Muscle of back (tissue), 13 donors: ENCODE measurements around the gene PERCC1. TPM values are rescaled to one million over a fixed set of nuclear protein-coding genes. Genes with fewer than 3 reads are reported as not detected.

Experiments used
- DNase-seq, 3 donors: peaks; one replicate each; pipeline versions ENCODE4 v3.0.0 to v3.0.0-alpha.2; 2013
- long read RNA-seq, 9 donors: transcript quantifications; one replicate each; lab custom pipeline, GENCODE V29; 2026
- polyA plus RNA-seq, 10 donors: library from polyadenylated mRNA; unstranded; fragments of 120-200 nt; gene quantifications; one replicate each; pipeline ENCODE4 v1.2.1, GENCODE V29; 2013; ENCODE audit not compliant: insufficient read length in 10 of 10

Gene PERCC1
- under 1 TPM in 3 of 10 donors, not detected in 7; 0.18 to 0.29 (median 0.19) TPM for polyA plus RNA-seq
- long read RNA-seq, donor 1 = 0 reads
- long read RNA-seq, donor 2 = 0 reads
- long read RNA-seq, donor 3 = 0 reads
- long read RNA-seq, donor 4 = 0 reads
- long read RNA-seq, donor 5 = 0 reads
- long read RNA-seq, donor 6 = 0 reads
- long read RNA-seq, donor 7 = 0 reads
- long read RNA-seq, donor 8 = 0 reads
- long read RNA-seq, donor 9 = 0 reads

DNA sequence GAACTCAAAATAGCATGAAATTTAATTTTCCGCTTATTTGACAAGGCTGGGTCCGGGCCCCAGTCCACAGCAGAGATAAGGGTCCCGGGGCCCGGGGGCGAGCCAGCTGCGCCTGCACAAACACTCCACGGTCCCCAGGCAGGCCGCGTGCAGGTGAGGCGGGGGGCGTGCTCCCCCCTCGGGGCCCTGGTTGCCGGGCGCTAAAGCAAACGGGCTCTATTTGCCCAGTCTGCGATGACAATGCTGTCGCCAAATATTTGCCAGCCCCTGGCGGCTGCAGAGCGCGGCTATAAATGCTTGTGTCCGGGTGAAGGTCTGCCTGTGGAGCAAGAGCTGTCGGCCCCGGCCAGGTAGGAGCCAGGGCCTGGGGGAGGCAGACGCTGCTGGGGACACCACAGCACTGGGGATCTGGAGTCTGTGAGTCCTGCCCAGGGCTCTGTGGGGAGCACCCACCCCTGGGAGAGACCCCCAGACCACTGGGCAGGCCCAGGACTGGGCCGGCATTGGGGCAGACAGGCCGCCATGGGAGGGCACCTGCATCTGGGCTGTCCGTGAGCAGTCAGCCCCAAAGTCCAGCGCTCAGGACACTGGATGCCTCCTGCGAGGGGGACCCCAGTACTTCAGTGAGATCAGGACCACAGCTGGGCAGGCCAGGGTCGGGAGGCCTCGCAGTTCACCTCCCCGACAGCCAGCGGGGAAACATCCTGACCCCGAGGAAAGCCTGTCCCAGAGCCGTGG, at the start of gene PERCC1:
TSS of gene PERCC1 (plus strand) at position 320 of the 738 bp plus-strand sequence. CDS start 1,516 bp downstream, outside the sequence.
- peak in 1 of 3 donors; percentile 48 for DNase-seq

GRCh38 chr16:1381612-1382406, 49.1 kb upstream of the PERCC1 start:
- DNase-seq = no peak

- DNase-seq = no peak
Measured at GRCh38 chr16:1383556-1383955, 47.3 kb upstream of the PERCC1 start.

DNA sequence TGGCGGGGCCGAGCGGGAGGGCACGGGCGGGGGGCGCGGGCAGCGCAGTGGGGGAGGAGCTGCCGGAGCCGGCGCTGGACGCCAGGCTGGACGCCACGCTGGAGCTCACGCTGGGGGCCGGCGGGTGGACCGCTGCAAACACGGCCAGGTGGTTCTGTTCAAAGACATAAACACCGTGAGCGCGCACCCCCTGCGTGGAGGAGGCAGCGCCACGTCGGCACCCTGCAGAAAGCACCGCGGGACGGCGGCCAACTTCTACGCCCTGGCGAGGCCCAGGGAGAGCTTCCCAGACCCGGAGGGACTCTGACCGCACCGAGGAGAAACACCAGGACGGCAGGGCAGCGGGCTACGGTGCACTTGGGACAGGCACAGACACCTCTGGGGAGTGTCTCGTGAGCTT, 45.6 kb upstream of the PERCC1 start:
- no peak for DNase-seq

GRCh38 chr16:1387331-1387730, 43.5 kb upstream of the PERCC1 start:
- no peak for DNase-seq

DNA sequence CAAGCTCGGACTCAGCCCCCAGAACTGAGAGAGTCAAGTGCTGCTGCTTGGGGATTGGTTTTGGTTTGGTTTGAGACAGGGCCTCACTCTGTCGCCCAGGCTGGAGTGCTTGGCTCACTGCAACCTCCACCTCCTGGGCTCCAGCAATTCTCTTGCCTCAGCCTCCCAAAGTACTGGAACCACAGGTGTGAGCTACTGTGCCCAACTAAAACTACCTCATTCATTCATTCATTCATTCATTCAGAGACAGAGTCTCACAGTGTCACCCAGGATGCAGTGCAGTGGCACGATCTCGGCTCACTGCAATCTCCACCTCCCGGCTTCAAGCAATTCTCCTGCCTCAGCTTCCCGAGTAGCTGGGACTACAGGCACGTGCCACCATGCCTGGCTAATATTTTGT, 41.1 kb upstream of the PERCC1 start:
- DNase-seq = no peak

DNA sequence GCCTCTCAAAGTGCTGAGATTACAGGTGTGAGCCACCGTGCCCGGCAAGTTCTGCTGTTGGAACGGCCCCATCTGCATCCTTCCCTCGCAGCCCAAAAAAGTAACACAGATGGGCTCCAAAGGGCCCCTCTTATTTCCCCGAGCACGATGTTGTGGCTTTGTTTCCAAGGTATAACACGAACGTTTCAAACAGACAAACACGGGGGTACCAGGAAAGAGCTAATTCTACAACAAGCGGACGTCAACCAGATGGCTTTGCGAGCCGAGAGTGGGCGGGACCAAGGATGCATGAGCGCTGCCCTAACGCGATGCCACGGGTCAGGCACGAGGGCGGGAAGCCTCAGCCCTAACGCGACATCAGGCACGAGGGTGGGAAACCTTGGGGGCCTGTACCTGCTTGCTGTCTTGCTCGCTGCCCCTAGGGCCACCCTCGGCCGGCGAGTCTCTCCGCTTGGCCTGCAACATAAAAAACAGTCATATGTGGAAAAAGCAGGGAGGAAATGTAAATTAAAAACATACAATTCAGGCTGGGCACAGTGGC, 40.6 kb upstream of the PERCC1 start:
- no peak for DNase-seq

- no peak for DNase-seq
Measured at GRCh38 chr16:1392826-1393225, 38.1 kb upstream of the PERCC1 start.

- no peak for DNase-seq
Measured at GRCh38 chr16:1393613-1394176, 37.2 kb upstream of the PERCC1 start.

- DNase-seq = no peak
Measured at GRCh38 chr16:1394367-1394951, 36.4 kb upstream of the PERCC1 start.

DNA sequence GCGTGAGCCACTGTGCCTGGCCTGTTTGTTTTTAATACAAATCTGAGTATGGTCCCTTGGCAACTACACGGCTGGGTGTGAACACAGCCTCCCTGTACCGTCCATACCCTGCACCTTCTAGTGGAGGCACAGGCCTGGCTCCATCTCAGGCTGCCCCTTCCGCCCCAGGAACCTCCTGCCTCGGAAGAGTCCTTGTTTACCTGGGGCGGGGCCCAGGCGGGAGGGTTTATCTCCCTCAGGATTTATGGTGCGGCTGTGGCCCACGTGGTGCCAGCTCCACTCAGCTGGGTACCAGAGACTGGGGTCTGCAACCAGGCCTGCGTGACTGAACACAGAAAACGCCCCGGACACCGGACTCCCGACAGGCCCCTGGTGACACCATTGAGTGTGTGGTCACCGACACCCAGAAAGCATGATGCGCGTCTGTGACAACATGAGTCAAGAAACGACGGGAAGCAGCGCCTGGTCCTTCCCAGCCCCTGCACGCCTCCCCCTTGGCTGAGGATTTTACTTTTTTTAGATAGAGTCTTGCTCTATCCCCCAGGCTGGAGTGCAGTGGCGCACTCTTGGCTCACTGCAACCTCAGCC, 35.3 kb upstream of the PERCC1 start:
- DNase-seq = no peak

GRCh38 chr16:1397779-1398178, 33.1 kb upstream of the PERCC1 start:
- DNase-seq = no peak

GRCh38 chr16:1398351-1398750, 32.5 kb upstream of the PERCC1 start:
- no peak for DNase-seq

DNA sequence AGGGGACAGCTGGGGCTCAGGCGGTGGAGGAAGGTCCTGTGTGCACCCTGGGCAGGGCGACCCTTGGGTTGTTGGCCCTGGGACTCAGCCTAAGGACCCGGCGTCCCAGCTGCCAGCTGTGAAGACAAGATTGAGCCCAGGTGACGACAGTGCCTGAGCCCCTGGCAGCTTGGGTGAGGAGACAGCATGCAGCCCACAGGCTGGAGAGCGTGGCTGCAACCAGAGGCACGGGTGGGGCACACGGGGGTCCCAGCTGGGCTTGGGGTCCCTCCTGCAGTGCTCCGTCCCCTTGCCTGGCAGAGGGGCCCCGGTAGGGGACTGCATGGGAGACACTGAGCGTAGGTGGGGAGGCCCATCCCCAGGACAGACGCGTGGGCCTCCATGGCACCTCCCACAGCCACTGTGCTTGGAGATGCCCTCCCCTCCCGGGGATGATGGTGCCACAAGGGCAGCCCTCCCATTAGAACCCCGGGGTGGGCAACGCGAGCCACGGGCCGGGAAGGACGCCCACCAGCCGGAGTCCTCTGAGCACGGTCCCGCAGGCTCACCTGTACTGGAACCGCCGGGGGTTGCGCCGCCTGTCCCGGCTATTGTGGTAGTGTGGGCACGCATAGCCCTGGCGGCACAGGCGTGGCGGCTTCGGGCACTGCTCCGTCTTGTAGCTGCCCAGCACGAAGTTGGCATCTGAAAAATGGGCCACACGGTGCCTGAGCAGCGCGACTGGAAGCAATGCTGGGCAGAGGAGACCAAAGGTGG, 31.9 kb upstream of the PERCC1 start:
- no peak for DNase-seq

DNA sequence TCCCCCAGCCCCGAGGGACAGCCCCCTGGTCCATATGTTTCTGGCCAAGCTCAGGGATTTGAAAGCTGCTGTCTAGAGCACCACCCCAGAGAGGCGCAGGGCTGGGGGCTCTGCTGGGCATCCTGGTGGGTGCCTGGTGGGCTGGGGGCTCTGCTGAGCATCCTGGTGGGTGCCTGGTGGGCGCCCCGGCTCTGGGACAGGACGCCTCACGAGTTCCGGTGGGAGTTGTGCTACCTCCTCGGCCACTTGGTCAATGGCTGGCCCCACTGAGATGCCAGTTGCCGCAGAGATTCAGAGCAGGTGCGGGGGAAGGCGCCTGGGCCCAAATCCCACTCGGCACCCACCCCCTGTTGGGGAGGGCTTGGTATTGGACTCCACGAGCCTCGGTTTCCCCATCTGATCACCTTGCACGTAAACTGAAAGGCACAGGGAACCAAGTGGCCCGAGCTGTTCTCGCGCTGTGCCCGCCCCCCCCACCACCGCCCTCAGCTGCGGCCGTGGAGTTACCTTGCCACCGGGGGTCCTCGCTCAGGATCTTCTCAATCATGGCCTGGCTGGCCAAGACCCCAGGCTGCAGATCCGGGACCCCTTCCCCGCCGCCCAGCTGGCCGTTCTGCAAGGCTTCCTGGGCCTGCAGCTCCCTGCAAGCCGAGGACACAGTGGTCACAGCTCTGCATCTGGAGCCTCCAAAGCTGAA, 29.7 kb upstream of the PERCC1 start:
- no peak for DNase-seq

DNA sequence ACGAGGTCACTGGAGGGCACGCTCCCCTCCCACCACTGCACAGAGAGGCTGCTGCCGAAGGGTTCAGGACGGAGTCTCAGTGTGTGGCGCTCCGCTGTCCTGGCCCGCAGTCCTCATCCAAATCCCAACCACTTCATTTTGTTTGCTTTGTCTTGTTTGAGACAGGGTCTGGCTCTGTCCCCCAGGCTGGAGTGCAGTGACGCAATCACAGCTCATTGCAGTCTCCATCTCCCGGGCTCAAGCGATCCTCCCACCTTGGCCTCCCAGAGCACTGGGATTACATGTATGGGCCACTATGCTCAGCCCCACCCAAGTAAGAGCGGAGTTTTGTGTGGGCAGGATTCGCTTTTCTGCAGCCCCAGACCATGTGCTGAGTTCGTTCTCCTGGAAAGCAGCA, 29.1 kb upstream of the PERCC1 start:
- no peak for DNase-seq

DNA sequence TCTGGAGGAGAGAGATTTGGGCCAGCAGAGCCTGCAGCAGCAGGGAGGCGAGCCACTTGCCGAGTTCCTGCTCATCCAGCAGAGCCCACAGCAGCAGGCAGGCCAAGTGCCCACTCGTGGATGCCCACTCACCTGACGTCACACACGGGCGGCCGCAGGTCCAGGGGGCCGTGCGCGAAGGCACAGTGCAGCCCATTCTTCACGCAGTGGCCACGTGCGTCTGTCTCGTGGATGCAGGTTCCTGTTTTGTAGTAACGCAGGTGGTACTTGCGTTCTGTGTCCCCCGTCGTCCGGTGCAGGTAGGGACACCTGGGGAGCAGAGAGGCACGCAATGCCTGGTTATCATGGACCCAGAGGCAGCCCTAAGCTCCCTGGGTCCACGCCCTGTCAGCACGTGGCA, 27.8 kb upstream of the PERCC1 start:
- no peak for DNase-seq

DNA sequence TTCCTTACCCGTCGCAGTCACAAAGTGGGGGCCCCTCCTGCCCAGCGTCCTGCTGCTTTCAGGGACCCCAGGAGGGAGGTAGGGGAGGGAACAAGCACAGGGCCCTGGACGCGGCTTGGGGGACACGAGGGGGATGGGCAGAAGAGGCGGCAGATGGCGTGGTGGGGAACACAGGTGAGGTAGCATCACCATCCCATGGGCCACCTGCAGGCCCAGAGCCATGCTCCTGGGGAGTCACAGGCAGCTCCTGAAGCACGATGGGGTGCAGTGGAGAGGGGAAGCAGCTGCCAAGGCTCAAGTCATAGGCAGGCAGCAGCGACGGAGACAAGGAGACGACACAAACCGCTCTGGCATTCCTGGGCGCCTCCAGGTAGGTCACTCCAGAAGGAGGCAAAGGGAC, 27.1 kb upstream of the PERCC1 start:
- no peak for DNase-seq

- DNase-seq = peak in 2 of 3 donors; percentile 19 to 70
Measured at GRCh38 chr16:1407753-1408152, 23.1 kb upstream of the PERCC1 start.
